Vagina (tissue), 2 donors: ENCODE data around the gene RGS17.

ENCODE experiments used
- POLR2A ChIP-seq, 2 donors: fragments of 450-650 bp; IDR thresholded peaks; one replicate each; pipeline ENCODE4 v1.6.1; 2017; ENCODE audit warnings: antibody characterized with exemption in 2 of 2, mild to moderate bottlenecking in 2 of 2, moderate library complexity in 2 of 2
- POLR2AphosphoS5 ChIP-seq, 2 donors: sonication (generic); formaldehyde crosslinking; IDR thresholded peaks; one replicate each; pipeline ENCODE4 v1.9.0; 2017; ENCODE audit warnings: antibody characterized with exemption in 2 of 2, mild to moderate bottlenecking in 2 of 2, low read depth in 1 of 2; ENCODE audit not compliant: insufficient read depth in 1 of 2
- TF ChIP-seq, protein P1 (sequence below), 3 experiments: fragments of 450-650 bp in 2 of 3; fragments of 200-600 bp in 1 of 3; sonication (generic) in 1 of 3; IDR thresholded peaks; one replicate each; pipeline ENCODE4 v1.5.1; 2017 to 2019; ENCODE audit warnings: antibody characterized with exemption in 3 of 3, mild to moderate bottlenecking in 2 of 3, moderate library complexity in 2 of 3

DNA sequence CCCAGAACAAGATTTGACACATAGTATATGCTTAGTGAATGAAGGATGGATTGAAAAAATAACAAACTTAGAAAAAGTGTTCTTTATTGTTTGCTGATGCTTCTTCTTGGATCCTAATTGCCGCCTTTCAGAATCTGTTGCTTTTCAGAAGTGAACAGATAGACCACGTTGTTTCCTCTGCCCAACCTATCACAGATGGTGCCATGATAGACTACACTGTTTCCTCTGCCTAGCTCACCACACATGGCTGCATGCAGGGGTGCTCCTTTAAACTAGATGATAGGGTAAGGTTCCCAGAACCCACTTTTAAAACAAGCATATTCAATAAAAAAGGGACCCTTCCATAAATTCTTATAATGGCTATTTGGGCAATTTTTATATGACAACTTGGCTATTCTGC lies 4.6 kb upstream of the RGS17 start:
- TF ChIP-seq, protein P1, sequence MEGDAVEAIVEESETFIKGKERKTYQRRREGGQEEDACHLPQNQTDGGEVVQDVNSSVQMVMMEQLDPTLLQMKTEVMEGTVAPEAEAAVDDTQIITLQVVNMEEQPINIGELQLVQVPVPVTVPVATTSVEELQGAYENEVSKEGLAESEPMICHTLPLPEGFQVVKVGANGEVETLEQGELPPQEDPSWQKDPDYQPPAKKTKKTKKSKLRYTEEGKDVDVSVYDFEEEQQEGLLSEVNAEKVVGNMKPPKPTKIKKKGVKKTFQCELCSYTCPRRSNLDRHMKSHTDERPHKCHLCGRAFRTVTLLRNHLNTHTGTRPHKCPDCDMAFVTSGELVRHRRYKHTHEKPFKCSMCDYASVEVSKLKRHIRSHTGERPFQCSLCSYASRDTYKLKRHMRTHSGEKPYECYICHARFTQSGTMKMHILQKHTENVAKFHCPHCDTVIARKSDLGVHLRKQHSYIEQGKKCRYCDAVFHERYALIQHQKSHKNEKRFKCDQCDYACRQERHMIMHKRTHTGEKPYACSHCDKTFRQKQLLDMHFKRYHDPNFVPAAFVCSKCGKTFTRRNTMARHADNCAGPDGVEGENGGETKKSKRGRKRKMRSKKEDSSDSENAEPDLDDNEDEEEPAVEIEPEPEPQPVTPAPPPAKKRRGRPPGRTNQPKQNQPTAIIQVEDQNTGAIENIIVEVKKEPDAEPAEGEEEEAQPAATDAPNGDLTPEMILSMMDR (IDR thresholded peaks at IDR 0.05), result no peak
- TF ChIP-seq POLR2AphosphoS5 (IDR thresholded peaks at IDR 0.05; ENCODE audit: insufficient read depth in 1 of 2, low read depth in 1 of 2) (no peak), POLR2A (IDR thresholded peaks at IDR 0.05) (no peak)
